ENCODE data around the gene PCNX4. TPM values are rescaled to one million over a fixed set of nuclear protein-coding genes. Genes with fewer than 3 reads are reported as not detected.

Gene PCNX4
- total RNA-seq, 4 donors from 2014 or later: 11.3 to 42.8 (median 34.8) TPM

GRCh38 chr14:60178820-60179219 is 87.1 kb downstream of the PCNX4 start:
- in situ Hi-C loops (cut with MboI; ENCODE audit: low sequenced_read_pairs in 4 of 4) (no loop called here), intact Hi-C loops (cut with DNase I; ENCODE audit: low total_unique reads) (loop anchor here (1.0 to 5.0 kb wide), 4 partner anchors 18 to 953 kb away; partner anchors contain the start of genes PCNX4 and SIX1)
- Histone ChIP-seq H3K27ac (peak overlapping the region; percentile 87 to 99 (median 94)), H3K36me3 (no peaks in the 10 kb centered on the region), H3K27me3 (no peaks in the 10 kb centered on the region), H3K4me3 (peak overlapping the region in 1 of 4 donors; percentile 17), H3K9me3 (no peaks in the 10 kb centered on the region), H3K4me1 (peaks cover 42 to 73% of the 10 kb centered on the region in 2 donors)
- DNase-seq (no peak), ATAC-seq (no peak)
- TF ChIP-seq POLR2A (IDR thresholded peaks at IDR 0.05) (no peak), CTCF (IDR thresholded peaks at IDR 0.05 in 4 of 5, conservative IDR thresholded peaks at IDR 0.05 in 1 of 5) (no peak)

- peaks cover 46 to 69% of the 10 kb centered on the region in 2 donors for H3K4me1 ChIP-seq
- in situ Hi-C loops (cut with MboI; ENCODE audit: low sequenced_read_pairs in 4 of 4): no loop called here
- no peaks in the 10 kb centered on the region for H3K27me3 ChIP-seq
- peak overlapping the region; percentile 87 to 99 (median 94) for H3K27ac ChIP-seq
- peak; percentile 60 to 84 for DNase-seq
- ATAC-seq: peak; percentile 72 to 75
- peak overlapping the region in 2 of 4 donors; percentile 17 to 18 for H3K4me3 ChIP-seq
- no peaks in the 10 kb centered on the region for H3K9me3 ChIP-seq
- H3K36me3 ChIP-seq: no peaks in the 10 kb centered on the region
- TF ChIP-seq POLR2A (IDR thresholded peaks at IDR 0.05): no peak
- TF ChIP-seq CTCF (IDR thresholded peaks at IDR 0.05 in 4 of 5, conservative IDR thresholded peaks at IDR 0.05 in 1 of 5): no peak
- intact Hi-C loops (cut with DNase I; ENCODE audit: low total_unique reads): loop anchor here (1.0 to 5.0 kb wide), 4 partner anchors 19 to 953 kb away; partner anchors contain the start of genes PCNX4 and SIX1
These were observed 87.7 kb downstream of the PCNX4 start for GRCh38 chr14:60179431-60179869.

DNA sequence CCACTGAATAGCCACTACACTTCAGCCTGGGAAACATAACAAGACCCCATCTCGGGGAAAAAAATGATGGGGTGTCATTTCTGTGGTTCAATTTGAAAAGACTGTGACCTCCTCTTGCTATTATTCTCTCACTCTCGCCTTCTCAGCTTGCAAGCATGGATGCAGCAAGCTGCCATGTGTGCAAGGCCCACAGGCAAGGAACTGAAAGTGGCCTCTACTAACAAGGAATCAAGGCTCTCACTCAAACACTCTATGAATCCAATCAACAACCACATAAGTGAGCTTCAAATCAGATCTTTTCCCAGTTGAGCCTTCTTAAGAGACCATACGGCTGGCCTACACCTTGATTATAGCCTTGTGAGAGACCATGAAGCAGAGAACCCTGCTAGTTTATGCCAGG is 91.4 kb downstream of the PCNX4 start:
- no peak for TF ChIP-seq POLR2A (IDR thresholded peaks at IDR 0.05)
- TF ChIP-seq CTCF (IDR thresholded peaks at IDR 0.05 in 4 of 5, conservative IDR thresholded peaks at IDR 0.05 in 1 of 5): no peak
- in situ Hi-C loops (cut with MboI; ENCODE audit: low sequenced_read_pairs in 4 of 4): loop anchor here in 3 of 4 donors (5.0 to 10.0 kb wide), 4 partner anchors 111 to 218 kb away; no protein-coding TSS in a partner anchor
- Histone ChIP-seq H3K9me3 (no peaks in the 10 kb centered on the region), H3K36me3 (no peaks in the 10 kb centered on the region), H3K27ac (peak overlapping the region; percentile 77 to 99 (median 78)), H3K4me1 (peaks cover 24 to 37% of the 10 kb centered on the region in 2 donors), H3K27me3 (no peaks in the 10 kb centered on the region), H3K4me3 (no peak overlapping the region)
- DNase-seq (no peak), ATAC-seq (no peak)
- intact Hi-C loops (cut with DNase I; ENCODE audit: low total_unique reads): loop anchor here (2.0 to 5.0 kb wide), 3 partner anchors 66 to 701 kb away; partner anchors contain the start of genes JKAMP, L3HYPDH and PPM1A

GRCh38 chr14:60183741-60184140 is 92.0 kb downstream of the PCNX4 start:
- peak; percentile 49 to 51 for ATAC-seq
- TF ChIP-seq POLR2A (IDR thresholded peaks at IDR 0.05) (peak in 1 of 2 donors; percentile 10), CTCF (IDR thresholded peaks at IDR 0.05 in 4 of 5, conservative IDR thresholded peaks at IDR 0.05 in 1 of 5) (no peak)
- H3K4me1 ChIP-seq: peaks cover 23 to 32% of the 10 kb centered on the region in 2 donors
- in situ Hi-C loops (cut with MboI; ENCODE audit: low sequenced_read_pairs in 4 of 4): loop anchor here in 3 of 4 donors (5.0 to 10.0 kb wide), 4 partner anchors 111 to 219 kb away; no protein-coding TSS in a partner anchor
- H3K4me3 ChIP-seq: peak overlapping the region; percentile 54 to 56 (median 54)
- no peaks in the 10 kb centered on the region for H3K36me3 ChIP-seq
- no peaks in the 10 kb centered on the region for H3K27me3 ChIP-seq
- DNase-seq: no peak
- H3K9me3 ChIP-seq: no peaks in the 10 kb centered on the region
- intact Hi-C loops (cut with DNase I; ENCODE audit: low total_unique reads): loop anchor here (1.0 to 5.0 kb wide), 6 partner anchors 65 to 701 kb away; partner anchors contain the start of genes JKAMP, L3HYPDH and PPM1A
- peak overlapping the region; percentile 77 to 99 (median 78) for H3K27ac ChIP-seq
